Measurements from ENCODE around the gene OR1J4. TPM values are rescaled to one million over a fixed set of nuclear protein-coding genes. Genes with fewer than 3 reads are reported as not detected.

The OR1J4 gene
- total RNA-seq, 1 experiment from 2014 or later = not detected

DNA sequence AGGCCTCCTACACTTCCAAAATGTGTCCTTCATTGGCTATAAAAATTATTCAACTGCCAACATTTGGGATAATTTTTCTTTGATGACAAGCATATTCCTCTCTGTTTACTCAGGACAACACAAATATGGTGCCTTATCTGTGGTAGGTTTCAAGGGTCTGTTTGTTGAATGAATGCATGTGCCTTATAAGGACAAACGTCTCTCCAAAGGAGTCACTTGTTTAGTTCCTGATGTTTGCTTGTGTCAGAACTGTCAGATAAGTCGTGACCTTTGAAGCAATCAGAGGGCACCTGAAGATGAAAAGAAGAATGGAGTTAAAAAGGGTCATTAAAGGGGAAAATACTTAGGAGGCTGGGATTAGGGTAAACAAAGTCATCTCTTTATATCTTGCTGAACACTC lies 12.0 kb upstream of the OR1J4 start:
- Histone ChIP-seq H3K27me3 (ENCODE audit: insufficient read depth, low read length) (peaks cover 42% of the 10 kb centered on the region), H3K27ac (ENCODE audit: low read depth, low read length) (no peak overlapping the region), H3K9ac (ENCODE audit: low read length) (no peak overlapping the region), H3K36me3 (ENCODE audit: control insufficient read depth in 1 of 2, insufficient read depth in 2 of 2, low read length in 2 of 2) (no peaks in the 10 kb centered on the region), H3K9me3 (ENCODE audit: control insufficient read depth in 1 of 2, insufficient read depth in 1 of 2, low read depth in 1 of 2, low read length in 2 of 2) (no peaks in the 10 kb centered on the region), H3K79me2 (ENCODE audit: insufficient read depth, low read length) (no peaks in the 10 kb centered on the region), H2AFZ (ENCODE audit: low read depth, low read length, poor library complexity, severe bottlenecking) (no peak overlapping the region), H3K4me2 (ENCODE audit: low read length) (no peak overlapping the region), H4K20me1 (ENCODE audit: insufficient read depth) (no peaks in the 10 kb centered on the region), H3K4me3 (replicated peaks in 1 of 2; ENCODE audit: low read depth in 1 of 2, low read length in 2 of 2) (no peak overlapping the region), H3K4me1 (ENCODE audit: control insufficient read depth in 1 of 2, insufficient read depth in 2 of 2, low read length in 2 of 2) (no peaks in the 10 kb centered on the region), H3K9me2 (ENCODE audit: insufficient read depth) (no peaks in the 10 kb centered on the region)
- intact Hi-C loops (cut with micrococcal nuclease) = no loop called here
- no peak for TF ChIP-seq TCF7L2 (IDR thresholded peaks at IDR 0.05; ENCODE audit: borderline replicate concordance, extremely low read depth, insufficient read depth, insufficient read length)
- DNase-seq (ENCODE audit: low read depth, low spot score) (no peak), ATAC-seq (no peak)
- ChIA-PET RAD21 (ENCODE audit: low non-redundant PET in 1 of 2, low total read pairs in 2 of 2, uncharacterized antibody in 2 of 2, unreplicated experiment in 2 of 2) (no interaction called here), CTCF (interaction anchor here (1.6 kb wide), 1 partner anchor 8 kb away, joined by 8 read pairs; no protein-coding TSS in a partner anchor), POLR2A (no interaction called here)
- BruUV-seq (replicated peaks) = no TSS peak

DNA sequence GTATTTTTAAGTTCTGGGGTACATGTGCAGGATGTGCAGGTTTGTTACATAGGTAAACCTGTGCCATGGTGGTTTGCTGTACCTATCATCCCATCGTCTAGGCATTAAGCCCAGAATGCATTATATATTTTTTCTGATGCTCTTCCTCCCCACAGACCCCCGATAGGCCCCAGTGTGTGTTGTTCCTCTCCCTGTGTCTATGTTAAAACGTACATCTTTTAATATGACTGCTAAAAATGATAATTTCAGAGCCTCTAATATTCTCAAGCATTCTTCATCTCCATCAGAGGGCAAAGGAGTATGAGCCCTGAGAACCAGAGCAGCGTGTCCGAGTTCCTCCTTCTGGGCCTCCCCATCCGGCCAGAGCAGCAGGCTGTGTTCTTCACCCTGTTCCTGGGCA lies 8.4 kb upstream of the OR1J4 start, which contains the start of gene OR1J2:
TSS of gene OR1J2 (plus strand) at position 301 of the 400 bp plus-strand sequence. CDS start at position 301, 0 bp downstream.
- H3K36me3 ChIP-seq (ENCODE audit: control insufficient read depth in 1 of 2, insufficient read depth in 2 of 2, low read length in 2 of 2) = no peaks in the 10 kb centered on the region
- no peak within 1 kb of the TSS for H2AFZ ChIP-seq (ENCODE audit: low read depth, low read length, poor library complexity, severe bottlenecking)
- H4K20me1 ChIP-seq (ENCODE audit: insufficient read depth) = no peaks in the 10 kb centered on the region
- RAD21 ChIA-PET (ENCODE audit: low non-redundant PET in 1 of 2, low total read pairs in 2 of 2, uncharacterized antibody in 2 of 2, unreplicated experiment in 2 of 2) = no interaction called here
- no peaks in the 10 kb centered on the region for H3K9me3 ChIP-seq (ENCODE audit: control insufficient read depth in 1 of 2, insufficient read depth in 1 of 2, low read depth in 1 of 2, low read length in 2 of 2)
- H3K9me2 ChIP-seq (ENCODE audit: insufficient read depth) = no peaks in the 10 kb centered on the region
- DNase-seq (ENCODE audit: low read depth, low spot score) (no peak), ATAC-seq (no peak)
- peaks cover 56% of the 10 kb centered on the region for H3K27me3 ChIP-seq (ENCODE audit: insufficient read depth, low read length)
- H3K27ac ChIP-seq (ENCODE audit: low read depth, low read length) = no peak within 1 kb of the TSS
- TF ChIP-seq SIN3A (IDR thresholded peaks at IDR 0.05; ENCODE audit: low read depth) = no peak
- TF ChIP-seq, protein P1, sequence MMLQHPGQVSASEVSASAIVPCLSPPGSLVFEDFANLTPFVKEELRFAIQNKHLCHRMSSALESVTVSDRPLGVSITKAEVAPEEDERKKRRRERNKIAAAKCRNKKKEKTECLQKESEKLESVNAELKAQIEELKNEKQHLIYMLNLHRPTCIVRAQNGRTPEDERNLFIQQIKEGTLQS (IDR thresholded peaks at IDR 0.05) = no peak
- TF ChIP-seq EZH2 (IDR thresholded peaks at IDR 0.05) = no peak
- TF ChIP-seq ZFX (IDR thresholded peaks at IDR 0.05) = no peak
- H3K4me3 ChIP-seq (replicated peaks in 1 of 2; ENCODE audit: low read depth in 1 of 2, low read length in 2 of 2) = no peak within 1 kb of the TSS
- intact Hi-C loops (cut with micrococcal nuclease) = no loop called here
- POLR2A ChIA-PET = no interaction called here
- H3K9ac ChIP-seq (ENCODE audit: low read length) = no peak within 1 kb of the TSS
- H3K4me1 ChIP-seq (ENCODE audit: control insufficient read depth in 1 of 2, insufficient read depth in 2 of 2, low read length in 2 of 2) = no peaks in the 10 kb centered on the region
- H3K4me2 ChIP-seq (ENCODE audit: low read length) = no peak within 1 kb of the TSS
- BruUV-seq (replicated peaks) = no TSS peak
- H3K79me2 ChIP-seq (ENCODE audit: insufficient read depth, low read length) = no peaks in the 10 kb centered on the region
- CTCF ChIA-PET = no interaction called here
